HG03196 (cell line): ENCODE results near the gene KISS1.

ENCODE experiments used
- ATAC-seq: cut with Tn5 transposase; IDR thresholded peaks from one replicate; pipeline ENCODE4 v1.9.1; 2021; ENCODE audit not compliant: unreplicated experiment

The KISS1 gene

DNA sequence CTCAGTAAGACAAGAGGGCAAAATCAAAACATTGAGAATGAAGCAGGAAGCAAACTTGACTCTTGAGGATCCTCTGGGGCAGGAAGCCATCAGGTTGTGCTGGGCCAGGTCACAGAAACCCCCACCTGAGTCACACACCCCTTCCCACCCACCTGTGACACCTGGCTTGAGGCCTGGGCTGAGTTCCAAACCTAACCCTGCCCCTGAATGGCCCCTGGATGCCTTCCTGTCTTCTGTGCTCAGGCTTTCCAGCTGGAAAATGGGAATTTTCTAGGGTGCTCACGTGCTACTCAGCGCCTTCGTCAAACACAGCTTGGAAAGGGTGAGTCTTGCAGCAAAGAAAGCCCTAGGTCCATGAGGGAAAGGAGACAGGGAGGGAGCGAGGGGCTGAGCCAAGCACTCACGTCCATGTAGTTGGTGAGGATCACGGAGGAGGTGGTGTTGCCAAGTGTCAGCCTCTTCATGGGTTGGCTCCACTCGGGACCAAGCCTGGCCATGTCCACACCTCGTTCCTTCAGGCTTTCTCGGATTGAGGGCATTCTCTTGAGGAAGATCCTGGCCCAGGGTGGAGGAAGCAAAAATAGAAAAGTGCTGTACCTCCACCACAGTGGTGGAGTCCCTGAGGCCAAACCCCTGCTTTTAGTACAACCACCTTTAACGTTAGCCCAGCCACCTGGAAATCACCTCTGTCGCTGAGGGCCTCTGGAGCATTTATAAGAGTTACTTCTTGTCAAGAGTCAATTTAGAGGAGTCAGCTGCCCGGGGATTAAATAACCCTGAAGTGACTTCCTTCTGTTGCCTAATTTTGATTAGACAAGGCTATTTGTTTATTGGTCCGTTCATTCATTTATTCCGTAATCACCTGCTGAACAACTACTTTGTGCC is 34.4 kb downstream of the KISS1 start:
- ATAC-seq, result no peak

DNA sequence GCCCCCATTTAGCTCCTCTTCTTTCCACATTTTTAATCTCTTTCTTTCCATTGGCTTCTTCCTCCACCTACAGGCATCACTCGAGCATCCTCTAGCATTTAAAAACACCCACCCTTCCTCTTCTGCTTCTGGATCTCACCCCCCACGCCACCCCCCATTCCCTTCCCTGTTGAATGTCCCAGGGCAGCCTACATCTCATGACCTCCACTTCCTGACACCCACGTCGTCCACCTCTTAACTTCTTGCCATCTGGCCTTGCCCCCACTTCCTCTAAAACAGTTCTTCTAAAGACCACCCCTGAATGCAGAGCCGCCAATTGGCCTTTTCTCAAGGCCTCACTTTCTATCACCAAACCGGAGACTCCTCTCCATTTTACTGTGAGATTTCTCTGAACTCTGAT is 38.3 kb downstream of the KISS1 start:
- ATAC-seq, result no peak

DNA sequence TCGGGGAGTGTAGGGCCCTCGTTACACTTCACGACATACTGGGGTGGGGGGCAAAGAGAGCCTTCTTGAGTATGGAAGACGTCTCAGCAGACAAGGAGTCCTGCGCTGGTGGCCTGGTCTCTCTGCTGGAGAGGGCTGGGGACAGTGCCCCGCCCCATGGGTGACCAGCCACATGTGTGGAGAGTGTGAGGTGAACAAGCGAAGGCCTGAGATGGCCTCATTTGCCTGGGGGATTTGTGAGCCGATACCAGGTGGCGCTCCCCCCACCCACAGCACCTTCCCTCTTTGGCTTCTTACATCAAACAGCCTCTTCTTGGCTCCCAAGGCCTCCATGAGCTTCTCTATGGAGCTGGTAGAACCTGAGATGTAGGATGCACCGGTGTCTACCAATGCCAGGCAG is 40.4 kb downstream of the KISS1 start:
- ATAC-seq, result no peak

DNA sequence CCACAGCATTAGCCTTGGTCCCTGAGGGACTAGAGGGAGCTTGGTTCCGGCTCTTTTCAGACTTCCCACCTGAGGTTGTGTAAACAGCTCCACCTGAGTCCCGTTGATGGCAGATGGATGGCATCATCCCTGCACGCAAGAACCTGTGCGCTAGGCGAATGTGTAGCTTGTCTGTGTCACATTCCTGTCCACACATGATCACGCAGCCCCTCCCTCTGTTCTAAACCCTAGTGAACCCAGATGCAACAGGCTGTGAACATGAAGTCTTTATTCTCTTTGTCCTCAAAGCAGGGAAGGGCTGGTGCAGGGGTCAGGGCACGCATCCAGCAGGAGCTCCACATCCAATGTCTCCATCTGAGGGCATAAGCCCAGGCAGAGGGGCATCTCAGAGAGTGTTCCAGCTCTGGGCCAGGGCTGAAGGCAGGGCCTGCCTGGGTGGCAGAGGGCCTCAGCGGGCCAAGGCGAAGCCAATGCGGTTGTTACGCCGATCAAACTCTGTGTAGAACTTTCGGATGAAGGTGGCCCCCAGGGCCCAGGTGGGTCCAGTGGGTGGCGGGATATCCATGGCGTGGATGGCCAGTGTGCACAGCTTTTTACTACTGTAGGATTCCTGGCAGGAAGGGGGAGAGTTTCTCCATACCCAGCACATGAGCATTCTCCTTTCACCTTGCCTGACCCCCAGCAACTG is 41.6 kb downstream of the KISS1 start:
- ATAC-seq, result no peak

DNA sequence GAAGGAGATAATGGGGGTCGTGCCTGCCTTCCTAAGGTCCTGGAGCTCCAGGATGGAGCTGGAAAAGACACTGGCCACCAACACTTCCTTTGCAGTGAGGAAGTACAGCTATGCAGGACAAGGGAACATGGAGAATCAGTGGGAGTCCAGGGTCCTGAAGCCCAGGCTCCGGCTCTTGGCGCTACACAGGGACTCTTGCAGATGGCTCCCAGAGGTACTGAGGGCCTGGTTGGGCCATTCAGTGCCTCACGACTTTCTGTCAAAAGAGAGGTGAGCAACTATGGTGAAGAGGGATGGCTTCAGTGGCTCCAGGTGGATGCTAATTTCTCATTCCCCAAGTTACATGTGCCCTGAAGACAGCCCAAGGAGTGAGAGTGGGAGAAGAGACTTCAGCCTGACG is 42.6 kb downstream of the KISS1 start:
- no peak for ATAC-seq

DNA sequence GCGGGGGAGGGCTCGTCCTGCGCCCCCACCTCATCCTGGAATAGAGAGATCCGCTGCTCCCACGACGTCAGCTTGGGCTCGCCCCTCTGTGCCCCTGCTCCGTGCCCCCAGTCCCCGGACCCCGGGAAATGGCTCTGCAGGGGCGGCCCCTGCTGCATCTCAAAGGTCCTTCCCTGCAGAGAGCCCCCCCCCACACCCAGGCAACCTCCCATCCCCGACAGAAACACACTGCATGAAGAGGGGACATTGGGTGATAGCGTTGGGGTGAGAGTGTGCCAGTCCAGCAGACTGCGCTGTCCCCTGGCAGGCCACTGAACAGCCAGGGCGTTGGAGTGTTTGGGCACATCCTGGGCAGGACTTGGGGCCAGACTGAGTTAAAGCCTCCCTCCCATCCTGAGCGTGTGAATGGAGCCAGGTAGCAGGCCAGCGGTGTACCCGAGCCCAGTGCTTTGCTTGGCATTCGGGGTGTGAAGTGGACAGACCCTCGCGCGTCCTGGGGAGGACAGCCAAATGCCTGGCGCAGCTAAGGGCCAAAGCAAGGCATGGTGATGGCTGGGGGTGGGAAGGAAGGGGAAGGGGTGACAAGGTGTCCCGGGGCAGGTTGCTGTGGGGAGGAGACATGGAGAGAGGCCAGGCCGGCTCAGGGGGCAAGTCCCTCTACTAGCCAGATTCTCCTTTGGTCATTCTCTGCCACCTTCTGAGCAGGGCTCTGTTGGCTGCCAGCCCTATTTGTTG is 43.8 kb downstream of the KISS1 start:
- no peak for ATAC-seq

DNA sequence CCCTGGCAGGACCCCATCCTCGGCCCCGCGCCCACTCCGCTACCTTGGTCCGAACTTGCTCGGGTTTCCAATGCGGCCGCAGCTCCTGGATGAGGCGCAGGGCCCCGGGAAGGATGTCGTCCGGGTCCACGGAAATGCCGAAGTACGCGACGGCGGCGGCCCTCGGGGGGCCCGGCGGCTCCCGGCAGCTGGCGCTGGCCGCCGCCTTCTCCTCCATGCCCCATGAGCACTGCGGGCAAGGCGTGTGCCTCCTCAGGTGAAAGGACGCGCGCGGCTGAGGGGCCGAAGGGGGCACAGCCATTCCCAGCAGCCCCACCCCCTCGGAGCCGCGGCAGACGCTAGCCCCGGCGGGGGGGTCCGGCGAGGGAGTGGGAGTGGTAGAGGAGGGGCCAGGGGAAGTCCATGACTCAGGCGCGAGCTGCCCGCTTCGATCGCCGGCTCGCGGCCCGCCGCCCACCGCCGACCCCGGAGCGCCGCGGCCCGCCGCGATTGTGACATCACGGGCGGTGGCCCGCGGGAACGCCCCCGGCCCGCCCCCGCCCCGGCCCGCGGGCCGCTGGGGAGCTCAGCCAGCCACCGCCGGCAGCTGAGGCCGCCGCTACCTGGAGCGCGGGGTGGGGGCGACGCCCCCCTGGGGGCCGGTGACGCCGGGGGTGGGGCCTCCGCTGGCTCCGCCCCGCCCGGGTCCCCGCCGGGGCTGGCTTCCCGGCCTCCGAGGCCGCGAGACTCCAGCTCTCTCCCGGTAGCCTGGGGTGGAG is 44.6 kb downstream of the KISS1 start, which contains the start of gene ETNK2:
Gene ETNK2, minus strand, starts transcription at position 493 of the 758 bp plus-strand sequence. Its CDS starts 192 bp downstream, at position 301.
- no peak for ATAC-seq

DNA sequence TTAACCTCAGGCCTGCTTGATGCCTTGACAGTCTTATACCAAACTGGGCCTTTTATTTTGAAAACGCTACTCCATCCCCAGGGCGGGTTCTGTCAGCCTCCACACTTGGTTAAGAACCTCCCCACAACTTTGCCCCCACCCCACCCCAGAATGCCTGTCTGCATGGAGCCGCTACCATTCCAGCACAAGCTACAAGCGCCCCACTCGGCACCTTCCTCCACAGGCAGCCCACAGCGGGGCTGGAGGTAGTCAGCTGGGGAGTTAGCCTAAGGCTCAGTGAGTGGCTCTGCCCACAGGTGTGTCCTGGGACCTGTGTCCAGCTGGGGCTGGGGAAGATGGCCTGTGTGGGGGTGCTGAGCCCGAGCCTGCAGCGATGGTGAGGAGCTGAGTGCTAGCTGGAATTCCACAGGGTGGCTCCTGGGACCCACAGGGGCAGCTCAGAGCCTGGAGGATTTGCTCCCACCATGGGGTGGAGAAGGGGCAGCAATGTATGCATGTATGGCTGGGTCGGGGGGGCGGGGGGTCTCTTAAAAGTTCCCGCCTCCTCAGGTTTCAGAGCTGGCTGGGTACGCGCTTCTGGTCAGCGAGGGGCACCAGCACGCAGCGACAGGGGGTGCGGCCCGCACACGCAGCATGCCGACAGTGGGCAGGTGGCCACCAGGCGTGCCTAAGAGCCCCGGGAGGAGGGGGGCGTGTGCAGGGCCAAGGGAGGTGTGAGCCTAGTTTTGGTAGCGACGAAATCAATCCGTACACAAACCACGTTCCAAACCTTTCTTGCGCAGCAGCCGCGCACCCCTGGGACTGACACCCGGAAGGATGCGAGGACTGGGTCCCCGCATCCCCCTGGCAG is 45.4 kb downstream of the KISS1 start:
- no peak for ATAC-seq

DNA sequence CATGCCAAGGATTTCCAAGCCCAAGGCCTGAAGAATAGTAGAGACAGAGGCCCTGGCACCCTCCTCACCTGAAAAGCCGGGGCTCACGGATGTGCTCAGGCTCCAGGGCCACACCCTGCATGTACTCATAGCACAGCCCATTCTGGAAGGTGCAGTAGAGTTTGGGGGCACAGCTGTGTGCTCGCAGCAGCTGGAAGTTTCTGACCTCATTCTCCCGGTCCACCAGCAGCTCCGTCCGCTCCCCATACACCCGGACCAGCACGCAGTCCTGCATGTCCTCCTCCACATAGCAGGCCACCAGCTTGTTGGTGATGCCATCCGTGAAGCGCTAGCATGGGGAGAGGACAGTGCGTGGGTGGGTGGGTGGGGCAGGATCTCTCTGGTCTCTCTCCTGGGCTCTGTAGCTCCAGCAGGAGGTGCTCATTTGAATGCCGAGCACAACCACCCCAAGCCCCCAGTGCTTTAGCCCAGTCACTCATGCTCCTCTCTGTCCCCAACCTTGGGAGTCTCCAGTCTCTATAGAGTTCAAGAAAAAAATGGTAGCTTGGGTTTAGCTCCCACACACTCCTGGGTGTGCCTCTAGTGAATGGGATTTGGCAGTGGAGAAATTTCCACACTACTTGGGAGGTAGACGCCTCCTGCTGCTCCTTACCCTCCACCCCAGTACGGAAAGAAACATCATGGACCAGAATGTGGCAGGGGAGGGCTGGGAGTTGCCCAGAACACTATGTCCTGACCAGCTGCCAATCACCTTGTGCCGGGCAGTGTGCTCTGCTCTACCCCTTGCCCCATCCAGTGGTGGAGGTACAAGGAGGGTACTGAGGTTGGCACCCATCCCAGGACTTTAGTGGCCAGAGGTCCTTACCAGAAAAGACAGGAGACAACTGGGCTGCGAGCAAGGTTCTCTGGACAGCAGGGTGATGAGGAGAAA is 46.4 kb downstream of the KISS1 start:
- ATAC-seq, result no peak

DNA sequence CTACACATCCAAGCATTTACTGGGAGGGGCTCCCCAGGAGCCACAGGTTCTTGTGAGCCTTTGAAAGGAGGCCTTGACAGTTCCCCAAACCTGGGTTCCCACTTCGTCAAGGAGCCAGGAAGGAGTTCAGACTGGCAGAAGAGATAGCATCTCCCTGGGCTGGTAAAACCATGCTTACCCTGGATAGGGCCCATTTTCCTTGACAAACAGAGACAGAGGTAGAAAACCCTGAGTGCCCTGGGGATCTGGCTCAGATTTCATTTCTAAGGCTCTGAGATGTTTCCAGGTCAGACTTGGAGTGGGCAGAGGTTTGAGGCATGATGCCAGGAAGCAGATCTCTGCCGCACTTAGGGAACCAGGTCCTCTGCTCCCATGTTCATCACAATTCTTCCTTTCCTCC is 47.2 kb downstream of the KISS1 start:
- no peak for ATAC-seq

DNA sequence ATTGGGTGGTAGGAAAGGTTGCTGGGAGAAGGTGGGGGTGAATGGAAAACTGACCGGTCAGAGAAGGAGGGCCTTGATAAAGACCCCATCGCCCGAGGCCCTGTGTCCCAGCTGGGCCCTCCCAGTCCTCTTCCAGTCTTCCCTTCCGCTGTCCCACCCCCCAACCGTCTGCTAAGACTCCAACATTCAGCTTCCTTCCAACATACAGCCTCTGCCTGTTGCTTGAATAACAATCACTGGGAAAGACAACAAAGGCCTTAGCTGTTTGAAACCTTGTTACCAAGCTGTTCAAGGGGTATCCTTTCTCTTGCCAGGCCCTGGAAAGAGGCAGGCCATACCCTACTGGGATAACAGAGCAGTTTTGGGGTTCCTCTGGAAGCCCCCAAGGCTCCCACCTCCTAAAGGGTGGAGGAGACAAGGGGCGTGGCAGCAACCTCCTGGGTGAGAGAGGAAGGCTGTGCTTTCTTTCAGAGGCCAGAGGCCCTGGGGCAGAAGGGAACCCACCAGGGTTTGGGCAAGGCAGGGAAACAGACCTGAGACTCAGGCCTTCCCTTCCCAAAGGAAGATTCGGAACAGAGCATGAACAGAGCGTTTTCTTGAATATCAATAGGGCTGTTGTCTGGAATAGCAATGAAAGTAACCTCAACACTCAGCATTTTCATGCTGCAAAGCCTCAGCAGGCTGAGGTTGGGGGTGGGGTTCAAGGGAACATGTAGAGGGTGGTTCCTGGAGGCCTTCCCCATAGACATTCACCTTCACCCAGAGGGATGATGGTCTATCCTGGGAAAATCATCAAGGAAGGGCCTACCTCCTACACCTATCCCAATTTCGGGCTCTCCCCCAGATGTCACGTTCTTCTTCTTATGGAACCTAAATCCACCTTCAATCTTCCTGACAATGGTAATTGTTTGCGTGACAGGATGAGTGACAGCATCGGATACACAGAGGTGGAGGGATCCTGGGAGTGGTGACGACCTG is 48.6 kb downstream of the KISS1 start:
- no peak for ATAC-seq

DNA sequence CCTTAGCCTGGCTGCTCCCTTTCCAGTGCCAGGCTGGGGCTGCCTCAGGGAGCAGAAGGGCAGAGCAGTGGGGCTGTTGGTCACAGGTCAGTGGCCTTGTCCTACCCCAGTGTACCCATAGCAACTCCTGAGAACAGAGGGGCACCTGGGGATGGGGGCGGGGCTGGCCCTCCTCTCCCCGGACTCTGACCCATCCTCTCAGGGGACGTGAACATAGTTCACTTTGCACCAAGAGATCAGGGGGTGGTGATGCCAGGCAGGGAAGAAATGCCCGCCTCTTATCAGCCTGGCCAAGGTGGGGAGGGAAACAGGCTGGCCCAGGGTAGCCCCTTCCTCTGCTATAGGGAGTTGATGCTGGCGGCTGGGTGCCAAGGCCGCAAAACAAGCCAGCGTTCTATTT is 49.3 kb downstream of the KISS1 start:
- ATAC-seq, result no peak

DNA sequence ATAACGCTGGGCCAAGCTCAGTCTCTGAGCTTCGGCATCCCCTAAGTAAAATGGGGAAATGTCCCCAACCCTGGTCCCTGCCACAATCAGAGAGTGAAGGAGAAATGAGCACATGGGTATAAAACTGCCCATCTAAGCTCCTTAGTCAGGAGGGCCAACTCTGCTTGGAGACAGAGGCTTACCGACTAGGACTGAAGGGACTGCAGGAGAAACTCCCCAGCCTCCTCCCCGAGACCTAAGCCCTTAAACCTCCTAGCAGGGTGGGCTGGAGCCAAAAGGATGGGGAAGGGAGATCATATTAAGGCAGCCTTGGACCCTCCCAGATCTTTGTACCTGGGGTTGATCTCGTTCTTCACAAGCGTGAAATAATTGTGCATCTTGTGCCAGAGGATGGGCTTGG is 50.0 kb downstream of the KISS1 start:
- ATAC-seq, result no peak

DNA sequence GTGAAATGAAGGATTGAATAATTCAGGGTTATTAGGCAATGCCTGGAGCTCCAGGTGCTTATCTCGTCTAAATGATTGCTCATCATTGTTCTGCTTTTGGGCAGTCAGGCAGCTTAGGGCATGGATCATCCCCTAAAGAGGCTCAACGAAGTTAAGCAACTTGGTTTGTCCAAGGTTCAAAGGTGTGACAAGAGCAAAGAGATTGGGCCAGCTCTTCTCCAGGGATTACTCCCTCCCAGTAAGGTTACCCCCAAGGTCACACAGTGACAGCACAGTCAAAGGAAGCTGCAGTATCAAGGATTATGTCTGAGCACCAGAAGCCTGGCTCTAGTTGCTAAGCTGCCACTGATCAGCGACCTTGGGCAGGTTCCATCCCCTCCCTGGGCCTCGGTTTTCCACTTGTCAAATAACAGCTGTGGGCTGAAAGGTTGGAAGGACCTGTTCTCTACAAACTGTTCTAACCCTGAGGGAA is 51.2 kb downstream of the KISS1 start:
- no peak for ATAC-seq

DNA sequence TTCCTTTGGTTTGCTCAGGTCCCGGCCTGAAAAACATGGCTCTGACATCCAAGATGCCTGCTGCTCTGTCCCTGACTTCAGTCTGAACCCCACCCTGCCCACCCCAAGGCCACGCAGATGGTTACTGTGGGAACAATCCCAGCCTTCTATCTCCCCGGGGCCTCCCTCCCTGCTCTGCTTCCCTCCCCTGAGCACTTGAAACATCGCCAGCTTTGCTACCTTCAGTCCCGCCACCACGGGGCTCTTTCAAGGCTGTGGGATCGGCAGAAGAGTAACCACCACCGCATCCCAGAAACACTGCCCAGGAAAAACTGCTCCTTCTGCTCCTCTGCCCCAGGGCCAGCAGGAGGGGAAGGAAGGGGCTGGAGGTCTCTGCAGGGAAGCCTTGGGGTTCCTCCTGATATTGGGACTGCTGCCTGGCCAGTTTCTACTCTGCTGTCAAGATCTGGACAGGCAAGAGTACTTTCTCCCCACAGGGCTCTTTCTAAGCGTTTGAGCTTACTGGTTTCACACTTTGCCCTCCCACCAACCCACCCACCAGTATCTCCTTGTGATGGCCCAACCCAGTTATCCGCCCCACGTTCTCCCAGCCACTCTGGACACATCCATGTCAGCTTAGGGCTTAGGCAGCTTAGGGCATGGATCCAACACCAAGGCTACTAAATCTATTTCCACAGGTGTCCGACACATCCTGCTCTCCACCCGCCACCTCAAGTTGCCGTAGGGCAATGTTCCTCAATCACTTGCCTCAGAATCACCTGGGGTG is 52.8 kb downstream of the KISS1 start:
- no peak for ATAC-seq

DNA sequence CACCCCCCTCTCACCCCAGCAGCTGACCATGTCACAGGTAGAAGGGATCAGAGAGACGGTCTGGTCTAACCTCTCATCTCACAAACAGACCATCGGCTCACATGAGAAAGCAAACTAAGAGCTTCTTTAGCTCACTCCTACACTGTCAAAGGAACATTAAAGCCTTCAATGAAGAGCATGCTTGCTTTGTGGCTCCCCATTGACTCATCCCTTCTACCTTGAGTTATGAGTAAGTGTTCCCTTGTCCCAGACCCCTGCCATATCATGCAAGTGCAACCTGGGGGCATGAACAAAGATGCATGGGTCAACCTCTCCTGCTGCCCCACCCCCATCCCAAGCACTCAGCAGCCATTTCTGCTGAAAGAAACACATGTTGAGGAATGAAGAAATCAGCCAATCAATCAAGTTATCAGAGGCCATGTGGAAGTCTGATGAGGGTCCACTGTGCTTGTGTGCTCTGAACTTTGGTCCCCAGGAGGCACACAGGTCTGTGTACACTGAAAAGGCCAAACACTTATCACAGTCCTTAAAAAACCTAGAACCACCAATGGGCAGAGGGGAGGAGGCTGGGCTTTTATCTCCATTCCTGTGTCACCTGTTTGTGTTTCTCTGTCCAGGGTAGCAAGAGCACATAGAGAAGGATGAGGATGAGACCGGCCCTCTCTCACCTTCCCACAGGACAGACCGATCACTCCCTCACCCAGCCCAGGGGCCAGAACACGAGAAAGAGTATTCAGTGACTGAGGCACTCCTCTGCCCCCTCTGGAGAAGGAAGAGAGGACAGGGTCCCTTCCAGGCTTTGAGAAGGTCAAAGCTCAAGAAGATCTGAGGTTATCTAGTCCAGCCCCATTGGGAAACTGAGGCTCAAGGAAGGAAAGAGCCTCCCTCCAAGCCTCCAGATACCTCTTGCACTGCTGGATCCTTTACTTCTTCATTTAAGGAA is 54.0 kb downstream of the KISS1 start:
- ATAC-seq, result no peak
